ENCODE data around the gene PFDN6.

DNA sequence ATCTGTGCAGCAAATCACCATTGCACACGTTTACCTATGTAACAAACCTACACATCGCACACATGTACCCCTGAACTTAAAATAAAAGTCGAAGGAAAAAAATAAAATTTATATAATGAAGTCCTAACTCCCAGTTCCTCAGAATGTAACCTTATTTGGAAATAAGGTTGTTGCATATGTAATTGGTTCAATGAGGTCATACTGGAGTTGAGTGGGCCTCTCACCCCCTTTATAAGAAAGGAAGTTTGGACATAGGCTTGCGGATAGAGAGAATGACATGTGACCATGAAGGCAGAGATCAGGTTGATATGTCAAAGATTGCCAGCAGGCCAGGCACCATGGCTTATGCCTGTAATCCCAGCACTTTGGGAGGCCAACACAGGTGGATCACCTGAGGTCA, 44.3 kb downstream of the PFDN6 start:
- TF ChIP-seq, protein P1, sequence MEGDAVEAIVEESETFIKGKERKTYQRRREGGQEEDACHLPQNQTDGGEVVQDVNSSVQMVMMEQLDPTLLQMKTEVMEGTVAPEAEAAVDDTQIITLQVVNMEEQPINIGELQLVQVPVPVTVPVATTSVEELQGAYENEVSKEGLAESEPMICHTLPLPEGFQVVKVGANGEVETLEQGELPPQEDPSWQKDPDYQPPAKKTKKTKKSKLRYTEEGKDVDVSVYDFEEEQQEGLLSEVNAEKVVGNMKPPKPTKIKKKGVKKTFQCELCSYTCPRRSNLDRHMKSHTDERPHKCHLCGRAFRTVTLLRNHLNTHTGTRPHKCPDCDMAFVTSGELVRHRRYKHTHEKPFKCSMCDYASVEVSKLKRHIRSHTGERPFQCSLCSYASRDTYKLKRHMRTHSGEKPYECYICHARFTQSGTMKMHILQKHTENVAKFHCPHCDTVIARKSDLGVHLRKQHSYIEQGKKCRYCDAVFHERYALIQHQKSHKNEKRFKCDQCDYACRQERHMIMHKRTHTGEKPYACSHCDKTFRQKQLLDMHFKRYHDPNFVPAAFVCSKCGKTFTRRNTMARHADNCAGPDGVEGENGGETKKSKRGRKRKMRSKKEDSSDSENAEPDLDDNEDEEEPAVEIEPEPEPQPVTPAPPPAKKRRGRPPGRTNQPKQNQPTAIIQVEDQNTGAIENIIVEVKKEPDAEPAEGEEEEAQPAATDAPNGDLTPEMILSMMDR (IDR thresholded peaks at IDR 0.05; ENCODE audit: low read depth, low read length), result no peak
- no peak for TF ChIP-seq EZH2phosphoT487 (IDR thresholded peaks at IDR 0.05; ENCODE audit: low read depth)
